ENCODE results near the gene RIMS3. TPM values are rescaled to one million over a fixed set of nuclear protein-coding genes. Genes with fewer than 3 reads are reported as not detected.
A peak's percentile ranks its signal among the peaks of the same experiment; 100 is the strongest.

Gene RIMS3
- polyA plus RNA-seq, 1 donor (not counting 4 experiments of a cell fraction or from before 2014, with no cell fraction given): 1.7 TPM

- Histone ChIP-seq H3K9me3 (ENCODE audit: control insufficient read depth, low read depth, low read length) (no peaks in the 10 kb centered on the region), H3K9me1 (ENCODE audit: control insufficient read depth, extremely low read depth, insufficient read depth, low read length) (no peaks in the 10 kb centered on the region), H3K9ac (ENCODE audit: control insufficient read depth, extremely low read depth, insufficient read depth, low read length) (peak within 1 kb of the TSS; percentile 98), H4K20me1 (ENCODE audit: control insufficient read depth, extremely low read depth, insufficient read depth, low read length) (peaks cover under 1% of the 10 kb centered on the region), H3K4me1 (ENCODE audit: control insufficient read depth, extremely low read depth, insufficient read depth, low read length) (peaks cover 23% of the 10 kb centered on the region), H3K36me3 (ENCODE audit: control insufficient read depth in 2 of 2, extremely low read depth in 1 of 2, insufficient read depth in 2 of 2, low read length in 2 of 2) (no peaks in the 10 kb centered on the region), H3K4me2 (ENCODE audit: control insufficient read depth, extremely low read depth, insufficient read depth, low read depth, low read length) (peak within 1 kb of the TSS; percentile 84), H3K79me2 (ENCODE audit: control insufficient read depth, insufficient read depth, low read length) (peaks cover 61% of the 10 kb centered on the region), H3K27me3 (ENCODE audit: control insufficient read depth, extremely low read depth, insufficient read depth, low read length) (no peaks in the 10 kb centered on the region), H2AFZ (ENCODE audit: control insufficient read depth, low read length) (peak within 1 kb of the TSS; percentile 78), H3K4me3 (ENCODE audit: control insufficient read depth in 2 of 3, extremely low read depth in 1 of 3, insufficient read depth in 2 of 3, low read depth in 1 of 3, low read length in 3 of 3) (peak within 1 kb of the TSS; percentile 88 to 93 (median 89)), H3K27ac (ENCODE audit: control insufficient read depth, insufficient read depth, low read length) (peak within 1 kb of the TSS; percentile 96)
- FAIRE-seq (no peak), DNase-seq (ENCODE audit: low read depth, low spot score) (peak; percentile 81)
- TF ChIP-seq EZH2 (IDR thresholded peaks at IDR 0.05; ENCODE audit: low read length) (no peak), CTCF (optimal IDR thresholded peaks at IDR 0.05 in 1 of 3, IDR thresholded peaks at IDR 0.05 in 1 of 3, conservative IDR thresholded peaks at IDR 0.05 in 1 of 3; ENCODE audit: extremely low read depth in 1 of 3, insufficient read depth in 2 of 3, low read length in 3 of 3) (peak in 1 of 3 experiments; percentile 1)
- dilution Hi-C loops (cut with MboI; ENCODE audit: extremely low pct_ligation_motif_present, low sequenced_read_pairs): no loop called here
These were observed 26.3 kb upstream of the RIMS3 start, which contains the start of gene NFYC for GRCh38 chr1:40691538-40692428. Gene NFYC (plus strand): TSS chr1:40691704. CDS start chr1:40738844, 47,140 bp downstream.

GRCh38 chr1:40690771-40691537 is 25.5 kb upstream of the RIMS3 start:
- Histone ChIP-seq H3K36me3 (ENCODE audit: control insufficient read depth in 2 of 2, extremely low read depth in 1 of 2, insufficient read depth in 2 of 2, low read length in 2 of 2) (peaks cover 0 to 1% of the 10 kb centered on the region in 2 experiments), H3K4me3 (ENCODE audit: control insufficient read depth in 2 of 3, extremely low read depth in 1 of 3, insufficient read depth in 2 of 3, low read depth in 1 of 3, low read length in 3 of 3) (peak overlapping the region; percentile 88 to 93 (median 89)), H3K9me3 (ENCODE audit: control insufficient read depth, low read depth, low read length) (no peaks in the 10 kb centered on the region), H3K9me1 (ENCODE audit: control insufficient read depth, extremely low read depth, insufficient read depth, low read length) (no peaks in the 10 kb centered on the region), H3K9ac (ENCODE audit: control insufficient read depth, extremely low read depth, insufficient read depth, low read length) (peak overlapping the region; percentile 98), H3K27me3 (ENCODE audit: control insufficient read depth, extremely low read depth, insufficient read depth, low read length) (no peaks in the 10 kb centered on the region), H3K4me1 (ENCODE audit: control insufficient read depth, extremely low read depth, insufficient read depth, low read length) (peaks cover 23% of the 10 kb centered on the region), H3K27ac (ENCODE audit: control insufficient read depth, insufficient read depth, low read length) (peak overlapping the region; percentile 96), H3K79me2 (ENCODE audit: control insufficient read depth, insufficient read depth, low read length) (peaks cover 53% of the 10 kb centered on the region), H2AFZ (ENCODE audit: control insufficient read depth, low read length) (peak overlapping the region; percentile 78), H4K20me1 (ENCODE audit: control insufficient read depth, extremely low read depth, insufficient read depth, low read length) (no peaks in the 10 kb centered on the region), H3K4me2 (ENCODE audit: control insufficient read depth, extremely low read depth, insufficient read depth, low read depth, low read length) (peak overlapping the region; percentile 84)
- TF ChIP-seq CTCF (optimal IDR thresholded peaks at IDR 0.05 in 1 of 3, IDR thresholded peaks at IDR 0.05 in 1 of 3, conservative IDR thresholded peaks at IDR 0.05 in 1 of 3; ENCODE audit: extremely low read depth in 1 of 3, insufficient read depth in 2 of 3, low read length in 3 of 3) (no peak), EZH2 (IDR thresholded peaks at IDR 0.05; ENCODE audit: low read length) (no peak)
- FAIRE-seq: no peak
- DNase-seq (ENCODE audit: low read depth, low spot score): no peak
- dilution Hi-C loops (cut with MboI; ENCODE audit: extremely low pct_ligation_motif_present, low sequenced_read_pairs): no loop called here

Measured in keratinocyte (primary cell).